T-helper 17 cell (primary cell): ENCODE data around the gene LRIG2. TPM values are rescaled to one million over a fixed set of nuclear protein-coding genes. Genes with fewer than 3 reads are reported as not detected.

Experiments used
- ATAC-seq: fragments of 150-1000 bp; cut with Tn5 transposase; 2 replicates; pipeline ENCODE4 v1.10.0; 2021; ENCODE audit warnings: mild to moderate bottlenecking, moderate library complexity
- DNase-seq, 3 donors: peaks; one replicate each; pipeline versions ENCODE4 v3.0.0 to v3.0.0-alpha.2; 2020 to 2021
- H3K9me3 ChIP-seq: one replicate; pipeline ENCODE4 v1.7.0; 2013; ENCODE audit warnings: low read length, mild to moderate bottlenecking; ENCODE audit not compliant: control insufficient read depth, poor library complexity, severe bottlenecking
- H3K27ac Mint-ChIP-seq: one replicate; pipeline ENCODE4 v1.8.0; 2022; ENCODE audit warnings: mild to moderate bottlenecking, moderate library complexity, mixed read lengths
- H3K27me3 Mint-ChIP-seq: one replicate; pipeline ENCODE4 v1.8.0; 2022; ENCODE audit warnings: mixed read lengths
- H3K36me3 Mint-ChIP-seq: one replicate; pipeline ENCODE4 v1.8.0; 2022; ENCODE audit warnings: low read depth, mixed read lengths
- H3K4me1 Mint-ChIP-seq: one replicate; pipeline ENCODE4 v1.8.0; 2022; ENCODE audit warnings: mild to moderate bottlenecking, mixed read lengths
- H3K4me3 Mint-ChIP-seq: one replicate; pipeline ENCODE4 v1.8.0; 2022; ENCODE audit warnings: mild to moderate bottlenecking, moderate library complexity, mixed read lengths
- total RNA-seq, 4 donors: library from RNA in 2 of 4; stranded (reverse) in 2 of 4; gene quantifications; one replicate each; pipeline ENCODE4 v1.2.3 and lab custom pipeline; 2022 to 2026

LRIG2 gene
- total RNA-seq, 2 donors from 2014 or later: 20.2 to 23.1 TPM

GRCh38 chr1:113169591-113169990, 96.6 kb downstream of the LRIG2 start:
- no peaks in the 10 kb centered on the region for H3K9me3 ChIP-seq
- no peak overlapping the region for H3K27ac Mint-ChIP-seq
- H3K4me3 Mint-ChIP-seq: no peak overlapping the region
- no peaks in the 10 kb centered on the region for H3K36me3 Mint-ChIP-seq
- DNase-seq (no peak), ATAC-seq (no peak)
- H3K27me3 Mint-ChIP-seq: peaks cover 38% of the 10 kb centered on the region
- no peaks in the 10 kb centered on the region for H3K4me1 Mint-ChIP-seq

GRCh38 chr1:113170519-113170918, 97.5 kb downstream of the LRIG2 start:
- no peaks in the 10 kb centered on the region for H3K36me3 Mint-ChIP-seq
- no peaks in the 10 kb centered on the region for H3K9me3 ChIP-seq
- ATAC-seq (no peak), DNase-seq (no peak)
- H3K27me3 Mint-ChIP-seq: peaks cover 42% of the 10 kb centered on the region
- no peak overlapping the region for H3K4me3 Mint-ChIP-seq
- H3K4me1 Mint-ChIP-seq: no peaks in the 10 kb centered on the region
- H3K27ac Mint-ChIP-seq: no peak overlapping the region

GRCh38 chr1:113178106-113178505, 105.1 kb downstream of the LRIG2 start:
- no peak for DNase-seq
- H3K9me3 ChIP-seq: no peaks in the 10 kb centered on the region
- Mint-ChIP-seq H3K36me3 (no peaks in the 10 kb centered on the region), H3K27ac (no peak overlapping the region), H3K4me1 (no peaks in the 10 kb centered on the region), H3K4me3 (no peak overlapping the region), H3K27me3 (peaks cover 18% of the 10 kb centered on the region)
- no peak for ATAC-seq

- no peaks in the 10 kb centered on the region for H3K9me3 ChIP-seq
- Mint-ChIP-seq H3K27ac (no peak overlapping the region), H3K4me3 (no peak overlapping the region), H3K27me3 (peaks cover 18% of the 10 kb centered on the region), H3K36me3 (no peaks in the 10 kb centered on the region), H3K4me1 (no peaks in the 10 kb centered on the region)
- no peak for ATAC-seq
- no peak for DNase-seq
Observed at GRCh38 chr1:113178522-113178921, 105.5 kb downstream of the LRIG2 start.

Other genes with a start within 250 kb of the LRIG2 start
- 10 to 100 TPM; 29.2 to 31.9 TPM for gene SLC16A1, start 117.0 kb upstream of the LRIG2 start, total RNA-seq